HCT116 (cell line): ENCODE results near the gene MTHFSD. TPM values are rescaled to one million over a fixed set of nuclear protein-coding genes. Genes with fewer than 3 reads are reported as not detected.

ENCODE experiments used
- ATAC-seq: fragments of 200-7000 bp; cut with Tn5 transposase; 2 replicates; pipeline ENCODE4 v1.9.1; 2020; ENCODE audit warnings: mild to moderate bottlenecking, moderate library complexity
- BruUV-seq: library from RNA; stranded (reverse); fragments of 400-500 nt; replicated peaks from 2 replicates; lab custom pipeline; 2021; lab: Mats Ljungman, UMichigan
- CTCF ChIA-PET: fragments of 300-600 bp; sonication (Branson Sonifier 250); formaldehyde crosslinking; loops from one replicate; lab custom pipeline; 2021; ENCODE audit warnings: antibody characterized with exemption; lab: Charles Lee
- POLR2A ChIA-PET: fragments of 300-600, 350-600 bp; sonication (Branson Sonifier 250); formaldehyde crosslinking; loops from one replicate; lab custom pipeline; 2021; ENCODE audit warnings: antibody characterized with exemption; lab: Charles Lee
- RAD21 ChIA-PET, 2 experiments: fragments of 300-600 bp; sonication (Branson Sonifier 250); formaldehyde crosslinking; loops; one replicate each; lab custom pipeline; 2023; ENCODE audit warnings: low total read pairs in 2 of 2; ENCODE audit not compliant: uncharacterized antibody in 2 of 2, unreplicated experiment in 2 of 2, low non-redundant PET in 1 of 2; lab: Charles Lee
- DNase-seq: peaks from one replicate; pipeline ENCODE4 v3.0.0-alpha.2; 2010; ENCODE audit warnings: low read depth, low spot score
- H2AFZ ChIP-seq: fragments of 200-600 bp; shearing (Covaris generic), sonication (generic); 2 replicates; pipeline ENCODE4 v1.6.1; 2017; ENCODE audit warnings: low read depth, mixed run types, mixed read lengths, antibody characterized with exemption, low read length; ENCODE audit not compliant: poor library complexity, severe bottlenecking
- H3K27ac ChIP-seq: 2 replicates; pipeline ENCODE4 v1.5.1; 2012; ENCODE audit warnings: low read depth, low read length
- H3K27me3 ChIP-seq: fragments of 200-600 bp; sonication (generic); 2 replicates; pipeline ENCODE4 v1.6.1; 2016; ENCODE audit warnings: mixed run types, low read length, mixed read lengths; ENCODE audit not compliant: insufficient read depth
- H3K36me3 ChIP-seq, 2 experiments: fragments of 200-500 bp in 1 of 2; fragments of 200-600 bp in 1 of 2; sonication (Bioruptor generic) in 1 of 2; sonication (generic) in 1 of 2; 2 replicates each; pipeline versions ENCODE4 v1.5.1 to v1.6.1; 2014 to 2016; ENCODE audit warnings: low read length in 2 of 2, inconsistent platforms in 1 of 2, mixed read lengths in 1 of 2, mixed run types in 1 of 2; ENCODE audit not compliant: insufficient read depth in 2 of 2, control insufficient read depth in 1 of 2
- H3K4me1 ChIP-seq, 2 experiments: fragments of 200-600 bp in 1 of 2; sonication (generic) in 1 of 2; 2 replicates each; pipeline versions ENCODE4 v1.5.1 to v1.6.1; 2012 to 2017; ENCODE audit warnings: low read length in 2 of 2, inconsistent platforms in 1 of 2, mild to moderate bottlenecking in 1 of 2, mixed read lengths in 1 of 2, mixed run types in 1 of 2, moderate library complexity in 1 of 2; ENCODE audit not compliant: insufficient read depth in 2 of 2, control insufficient read depth in 1 of 2
- H3K4me2 ChIP-seq: fragments of 200-600 bp; sonication (generic); 2 replicates; pipeline ENCODE4 v1.6.1; 2017; ENCODE audit warnings: mixed run types, low read length, mixed read lengths
- H3K4me3 ChIP-seq, 2 experiments: fragments of 200-600 bp in 1 of 2; sonication (generic) in 1 of 2; replicated peaks in 1 of 2; 2 replicates each; pipeline ENCODE4 v1.5.1; 2011 to 2016; ENCODE audit warnings: low read length in 2 of 2, control low read depth in 1 of 2, low read depth in 1 of 2, mild to moderate bottlenecking in 1 of 2, mixed read lengths in 1 of 2, mixed run types in 1 of 2
- H3K79me2 ChIP-seq: fragments of 200-600 bp; sonication (generic); 2 replicates; pipeline ENCODE4 v1.6.1; 2017; ENCODE audit warnings: mild to moderate bottlenecking, mixed run types, low read length, moderate library complexity, mixed read lengths; ENCODE audit not compliant: insufficient read depth
- H3K9ac ChIP-seq: fragments of 200-600 bp; sonication (generic); 2 replicates; pipeline ENCODE4 v1.6.1; 2016; ENCODE audit warnings: low read length, mixed read lengths
- H3K9me2 ChIP-seq: fragments of 200-600 bp; sonication (generic), shearing (Covaris generic); 2 replicates; pipeline ENCODE4 v1.6.1; 2017; ENCODE audit warnings: mixed run types, mild to moderate bottlenecking, moderate library complexity; ENCODE audit not compliant: insufficient read depth
- H3K9me3 ChIP-seq, 2 experiments: fragments of 200-500 bp in 1 of 2; fragments of 200-600 bp in 1 of 2; sonication (Bioruptor generic) in 1 of 2; sonication (generic) in 1 of 2; 2 replicates each; pipeline ENCODE4 v1.6.1; 2014 to 2017; ENCODE audit warnings: low read length in 2 of 2, mixed read lengths in 2 of 2, inconsistent platforms in 1 of 2, low read depth in 1 of 2, mild to moderate bottlenecking in 1 of 2, mixed run types in 1 of 2, moderate library complexity in 1 of 2; ENCODE audit not compliant: control insufficient read depth in 1 of 2, insufficient read depth in 1 of 2
- H4K20me1 ChIP-seq: fragments of 200-600 bp; sonication (generic), shearing (Covaris generic); 2 replicates; pipeline ENCODE4 v1.6.1; 2017; ENCODE audit warnings: mixed run types, mild to moderate bottlenecking, moderate library complexity; ENCODE audit not compliant: insufficient read depth
- CBX3 ChIP-seq: IDR thresholded peaks from 2 replicates; pipeline ENCODE4 v1.6.1; 2012; ENCODE audit warnings: low read depth
- CEBPB ChIP-seq: IDR thresholded peaks from 2 replicates; pipeline ENCODE4 v1.6.1; 2012; ENCODE audit warnings: low read depth
- EGR1 ChIP-seq: IDR thresholded peaks from 2 replicates; pipeline ENCODE4 v1.6.1; 2012; ENCODE audit warnings: low read depth
- ELF1 ChIP-seq: IDR thresholded peaks from 2 replicates; pipeline ENCODE4 v1.6.1; 2012; ENCODE audit warnings: low read depth, borderline replicate concordance
- EZH2 ChIP-seq: fragments of 200-600 bp; sonication (generic); IDR thresholded peaks from 2 replicates; pipeline ENCODE4 v1.6.1; 2017; ENCODE audit warnings: antibody characterized with exemption, mixed run types
- JUND ChIP-seq: IDR thresholded peaks from 2 replicates; pipeline ENCODE4 v1.6.1; 2012
- POLR2A ChIP-seq: IDR thresholded peaks from 2 replicates; pipeline ENCODE4 v1.7.0; 2011; ENCODE audit warnings: borderline replicate concordance; ENCODE audit not compliant: insufficient read depth, insufficient read length; ENCODE audit errors: extremely low read depth
- SIN3A ChIP-seq: IDR thresholded peaks from 2 replicates; pipeline ENCODE4 v1.6.1; 2012; ENCODE audit warnings: low read depth
- TCF7L2 ChIP-seq: IDR thresholded peaks from 2 replicates; pipeline ENCODE4 v1.7.0; 2011; ENCODE audit warnings: borderline replicate concordance, inconsistent platforms; ENCODE audit not compliant: insufficient read depth, insufficient read length; ENCODE audit errors: extremely low read depth
- ZFX ChIP-seq: fragments of 450-650 bp; IDR thresholded peaks from 2 replicates; pipeline ENCODE4 v1.6.1; 2017
- ZNF274 ChIP-seq: fragments of 200-500 bp; sonication (Bioruptor generic); IDR thresholded peaks from 2 replicates; pipeline ENCODE4 v1.6.1; 2014; ENCODE audit warnings: mild to moderate bottlenecking, low read depth, low read length, inconsistent platforms
- intact Hi-C: fragments of 100-400 bp; cut with micrococcal nuclease; formaldehyde crosslinking; loops from 2 replicates; pipeline ENCODE4 v1.10.0; 2022
- total RNA-seq: library from RNA; stranded (reverse); gene quantifications from one replicate; pipeline ENCODE4 v1.2.1, GENCODE V29; 2021; ENCODE audit not compliant: unreplicated experiment
- TF ChIP-seq, protein P1 (sequence below): IDR thresholded peaks from 2 replicates; pipeline ENCODE4 v1.6.1; 2011; ENCODE audit warnings: mild to moderate bottlenecking, low read length, moderate library complexity; ENCODE audit not compliant: insufficient replicate concordance; ENCODE audit errors: extremely low read depth
- TF ChIP-seq, protein P2 (sequence below): IDR thresholded peaks from 2 replicates; pipeline ENCODE4 v1.6.1; 2012
- TF ChIP-seq, protein P3 (sequence below): IDR thresholded peaks from 2 replicates; pipeline ENCODE4 v1.6.1; 2012
- TF ChIP-seq, protein P4 (sequence below): IDR thresholded peaks from 2 replicates; pipeline ENCODE4 v1.6.1; 2012; ENCODE audit warnings: low read depth
- TF ChIP-seq, protein P5 (sequence below), 3 experiments: fragments of 200-600 bp in 1 of 3; sonication (generic) in 1 of 3; IDR thresholded peaks in 2 of 3; conservative IDR thresholded peaks in 1 of 3; 2 replicates each; pipeline ENCODE4 v1.5.1; 2012 to 2017; ENCODE audit warnings: low read depth in 2 of 3, low read length in 2 of 3, antibody characterized with exemption in 1 of 3, borderline replicate concordance in 1 of 3, control low read depth in 1 of 3, mild to moderate bottlenecking in 1 of 3, mixed read lengths in 1 of 3, mixed run types in 1 of 3, moderate library complexity in 1 of 3; ENCODE audit not compliant: insufficient read depth in 1 of 3

Gene MTHFSD
- total RNA-seq, 1 experiment from 2014 or later = 33.1 TPM

DNA sequence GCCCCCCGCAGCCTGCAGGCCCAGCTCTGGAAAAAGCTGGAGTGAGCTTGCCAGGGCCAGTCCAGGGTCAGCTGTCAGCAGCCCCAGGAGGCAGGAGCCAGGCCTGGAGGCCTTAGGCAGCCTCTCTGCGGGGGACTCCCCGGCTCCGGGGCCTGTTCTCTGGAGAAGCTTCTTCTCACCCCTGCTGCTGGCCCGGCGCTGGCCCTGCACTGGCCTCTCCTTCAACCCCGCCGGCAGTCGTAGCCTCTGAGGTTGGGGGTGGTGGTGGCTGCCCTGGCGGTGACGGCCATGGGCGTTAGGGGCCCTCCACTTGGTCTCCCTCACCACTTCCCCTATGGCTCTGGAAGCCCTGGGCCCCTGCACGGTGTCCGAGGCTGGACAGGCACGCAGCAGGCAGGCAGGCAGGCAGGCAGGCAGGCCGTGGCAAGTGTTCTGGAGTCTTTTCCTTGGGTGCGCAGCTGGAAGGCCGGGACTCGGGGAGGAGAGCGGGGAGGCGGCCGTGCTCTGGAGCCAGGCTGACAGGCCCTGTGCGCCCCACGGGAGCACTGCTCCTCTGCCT, 42.7 kb downstream of the MTHFSD start (continued):
- TF ChIP-seq CBX3 (no peak), EGR1 (no peak), EZH2 (no peak)
- TF ChIP-seq, protein P1, sequence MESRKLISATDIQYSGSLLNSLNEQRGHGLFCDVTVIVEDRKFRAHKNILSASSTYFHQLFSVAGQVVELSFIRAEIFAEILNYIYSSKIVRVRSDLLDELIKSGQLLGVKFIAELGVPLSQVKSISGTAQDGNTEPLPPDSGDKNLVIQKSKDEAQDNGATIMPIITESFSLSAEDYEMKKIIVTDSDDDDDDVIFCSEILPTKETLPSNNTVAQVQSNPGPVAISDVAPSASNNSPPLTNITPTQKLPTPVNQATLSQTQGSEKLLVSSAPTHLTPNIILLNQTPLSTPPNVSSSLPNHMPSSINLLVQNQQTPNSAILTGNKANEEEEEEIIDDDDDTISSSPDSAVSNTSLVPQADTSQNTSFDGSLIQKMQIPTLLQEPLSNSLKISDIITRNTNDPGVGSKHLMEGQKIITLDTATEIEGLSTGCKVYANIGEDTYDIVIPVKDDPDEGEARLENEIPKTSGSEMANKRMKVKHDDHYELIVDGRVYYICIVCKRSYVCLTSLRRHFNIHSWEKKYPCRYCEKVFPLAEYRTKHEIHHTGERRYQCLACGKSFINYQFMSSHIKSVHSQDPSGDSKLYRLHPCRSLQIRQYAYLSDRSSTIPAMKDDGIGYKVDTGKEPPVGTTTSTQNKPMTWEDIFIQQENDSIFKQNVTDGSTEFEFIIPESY = no peak
- TF ChIP-seq, protein P2, sequence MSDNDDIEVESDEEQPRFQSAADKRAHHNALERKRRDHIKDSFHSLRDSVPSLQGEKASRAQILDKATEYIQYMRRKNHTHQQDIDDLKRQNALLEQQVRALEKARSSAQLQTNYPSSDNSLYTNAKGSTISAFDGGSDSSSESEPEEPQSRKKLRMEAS = no peak

DNA sequence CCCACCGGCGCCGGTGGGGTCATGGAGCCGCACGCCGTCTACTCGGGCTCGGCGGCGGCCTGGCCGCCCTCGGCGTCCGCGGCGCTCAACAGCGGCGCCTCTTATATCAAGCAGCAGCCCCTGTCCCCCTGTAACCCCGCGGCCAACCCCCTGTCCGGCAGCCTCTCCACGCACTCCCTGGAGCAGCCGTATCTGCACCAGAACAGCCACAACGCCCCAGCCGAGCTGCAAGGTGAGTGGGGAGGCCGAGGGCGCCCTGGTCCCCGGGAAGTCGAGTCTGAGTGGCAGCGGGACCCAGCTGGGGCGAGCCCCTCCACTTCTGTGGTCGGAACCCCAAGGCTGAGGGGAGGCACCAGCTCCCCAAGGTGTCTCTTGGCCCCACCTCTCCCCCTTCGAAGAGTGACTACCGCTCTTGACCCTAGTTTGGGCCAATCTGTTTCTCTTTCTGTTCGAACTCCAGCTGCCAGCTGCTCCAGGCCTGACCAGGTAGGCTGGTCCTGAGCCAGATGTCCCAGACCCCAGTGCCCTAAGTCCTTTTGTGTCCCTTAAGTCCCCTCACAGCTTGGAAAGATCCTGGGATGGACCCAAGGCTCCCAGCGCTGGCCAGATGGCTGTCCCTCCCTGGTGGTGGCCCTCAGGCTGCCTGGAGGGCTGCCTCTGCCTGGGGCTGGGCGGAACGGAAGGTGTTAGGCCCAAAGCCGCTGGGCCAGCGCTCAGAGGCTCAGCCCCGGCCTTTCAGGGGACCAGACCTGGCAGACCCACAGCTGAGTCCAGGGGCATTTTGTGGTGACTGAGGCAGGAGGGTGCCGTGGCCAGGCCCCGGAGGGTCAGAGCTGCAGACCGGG, 43.5 kb downstream of the MTHFSD start:
- RAD21 ChIA-PET = no interaction called here
- H3K27me3 ChIP-seq = no peaks in the 10 kb centered on the region; the same call in 1 of the 2 replicates
- no peak overlapping the region for H3K4me3 ChIP-seq
- POLR2A ChIA-PET = no interaction called here
- CTCF ChIA-PET = interaction anchor here (1.0 kb wide), 1 partner anchor 259 kb away, joined by 4 read pairs; no protein-coding TSS in a partner anchor
- H3K4me1 ChIP-seq = peaks cover 7 to 16% of the 10 kb centered on the region in 2 experiments
- intact Hi-C loops = no loop called here
- no peaks in the 10 kb centered on the region for H3K79me2 ChIP-seq
- H2AFZ ChIP-seq = no peak overlapping the region
- ATAC-seq (no peak), DNase-seq (no peak)
- H3K27ac ChIP-seq = no peak overlapping the region
- H3K9me2 ChIP-seq = no peaks in the 10 kb centered on the region
- H4K20me1 ChIP-seq = no peaks in the 10 kb centered on the region
- no TSS peak for BruUV-seq
- no peak overlapping the region for H3K4me2 ChIP-seq
- H3K9ac ChIP-seq = no peak overlapping the region
- H3K9me3 ChIP-seq = no peaks in the 10 kb centered on the region
- no peaks in the 10 kb centered on the region for H3K36me3 ChIP-seq
- TF ChIP-seq ELF1 = no peak
- no peak for TF ChIP-seq JUND
- TF ChIP-seq, protein P3, sequence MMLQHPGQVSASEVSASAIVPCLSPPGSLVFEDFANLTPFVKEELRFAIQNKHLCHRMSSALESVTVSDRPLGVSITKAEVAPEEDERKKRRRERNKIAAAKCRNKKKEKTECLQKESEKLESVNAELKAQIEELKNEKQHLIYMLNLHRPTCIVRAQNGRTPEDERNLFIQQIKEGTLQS = no peak
- no peak for TF ChIP-seq SIN3A
- TF ChIP-seq ZNF274 = no peak
- TF ChIP-seq, protein P4, sequence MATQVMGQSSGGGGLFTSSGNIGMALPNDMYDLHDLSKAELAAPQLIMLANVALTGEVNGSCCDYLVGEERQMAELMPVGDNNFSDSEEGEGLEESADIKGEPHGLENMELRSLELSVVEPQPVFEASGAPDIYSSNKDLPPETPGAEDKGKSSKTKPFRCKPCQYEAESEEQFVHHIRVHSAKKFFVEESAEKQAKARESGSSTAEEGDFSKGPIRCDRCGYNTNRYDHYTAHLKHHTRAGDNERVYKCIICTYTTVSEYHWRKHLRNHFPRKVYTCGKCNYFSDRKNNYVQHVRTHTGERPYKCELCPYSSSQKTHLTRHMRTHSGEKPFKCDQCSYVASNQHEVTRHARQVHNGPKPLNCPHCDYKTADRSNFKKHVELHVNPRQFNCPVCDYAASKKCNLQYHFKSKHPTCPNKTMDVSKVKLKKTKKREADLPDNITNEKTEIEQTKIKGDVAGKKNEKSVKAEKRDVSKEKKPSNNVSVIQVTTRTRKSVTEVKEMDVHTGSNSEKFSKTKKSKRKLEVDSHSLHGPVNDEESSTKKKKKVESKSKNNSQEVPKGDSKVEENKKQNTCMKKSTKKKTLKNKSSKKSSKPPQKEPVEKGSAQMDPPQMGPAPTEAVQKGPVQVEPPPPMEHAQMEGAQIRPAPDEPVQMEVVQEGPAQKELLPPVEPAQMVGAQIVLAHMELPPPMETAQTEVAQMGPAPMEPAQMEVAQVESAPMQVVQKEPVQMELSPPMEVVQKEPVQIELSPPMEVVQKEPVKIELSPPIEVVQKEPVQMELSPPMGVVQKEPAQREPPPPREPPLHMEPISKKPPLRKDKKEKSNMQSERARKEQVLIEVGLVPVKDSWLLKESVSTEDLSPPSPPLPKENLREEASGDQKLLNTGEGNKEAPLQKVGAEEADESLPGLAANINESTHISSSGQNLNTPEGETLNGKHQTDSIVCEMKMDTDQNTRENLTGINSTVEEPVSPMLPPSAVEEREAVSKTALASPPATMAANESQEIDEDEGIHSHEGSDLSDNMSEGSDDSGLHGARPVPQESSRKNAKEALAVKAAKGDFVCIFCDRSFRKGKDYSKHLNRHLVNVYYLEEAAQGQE = no peak
- no peak for TF ChIP-seq TCF7L2
- TF ChIP-seq POLR2A = no peak
- TF ChIP-seq EZH2 = no peak
- no peak for TF ChIP-seq CEBPB
- TF ChIP-seq, protein P5, sequence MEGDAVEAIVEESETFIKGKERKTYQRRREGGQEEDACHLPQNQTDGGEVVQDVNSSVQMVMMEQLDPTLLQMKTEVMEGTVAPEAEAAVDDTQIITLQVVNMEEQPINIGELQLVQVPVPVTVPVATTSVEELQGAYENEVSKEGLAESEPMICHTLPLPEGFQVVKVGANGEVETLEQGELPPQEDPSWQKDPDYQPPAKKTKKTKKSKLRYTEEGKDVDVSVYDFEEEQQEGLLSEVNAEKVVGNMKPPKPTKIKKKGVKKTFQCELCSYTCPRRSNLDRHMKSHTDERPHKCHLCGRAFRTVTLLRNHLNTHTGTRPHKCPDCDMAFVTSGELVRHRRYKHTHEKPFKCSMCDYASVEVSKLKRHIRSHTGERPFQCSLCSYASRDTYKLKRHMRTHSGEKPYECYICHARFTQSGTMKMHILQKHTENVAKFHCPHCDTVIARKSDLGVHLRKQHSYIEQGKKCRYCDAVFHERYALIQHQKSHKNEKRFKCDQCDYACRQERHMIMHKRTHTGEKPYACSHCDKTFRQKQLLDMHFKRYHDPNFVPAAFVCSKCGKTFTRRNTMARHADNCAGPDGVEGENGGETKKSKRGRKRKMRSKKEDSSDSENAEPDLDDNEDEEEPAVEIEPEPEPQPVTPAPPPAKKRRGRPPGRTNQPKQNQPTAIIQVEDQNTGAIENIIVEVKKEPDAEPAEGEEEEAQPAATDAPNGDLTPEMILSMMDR (IDR thresholded peaks at IDR 0.05 in 2 of 3, conservative IDR thresholded peaks at IDR 0.05 in 1 of 3; ENCODE audit: borderline replicate concordance in 1 of 3, insufficient read depth in 1 of 3, low read depth in 2 of 3, low read length in 2 of 3) = no peak
- TF ChIP-seq ZFX = no peak
